HG03354 (cell line): ENCODE measurements around the gene TRIM67.
"Not testable (repeated sequence)": the region's sequence is repeated elsewhere in the genome, so short reads cannot be mapped to it uniquely, and the experiment has no call there.

Experiments
- ATAC-seq: cut with Tn5 transposase; IDR thresholded peaks from one replicate; pipeline ENCODE4 v1.9.1; 2021; ENCODE audit warnings: mild to moderate bottlenecking; ENCODE audit not compliant: unreplicated experiment, poor library complexity, severe bottlenecking

The TRIM67 gene

DNA sequence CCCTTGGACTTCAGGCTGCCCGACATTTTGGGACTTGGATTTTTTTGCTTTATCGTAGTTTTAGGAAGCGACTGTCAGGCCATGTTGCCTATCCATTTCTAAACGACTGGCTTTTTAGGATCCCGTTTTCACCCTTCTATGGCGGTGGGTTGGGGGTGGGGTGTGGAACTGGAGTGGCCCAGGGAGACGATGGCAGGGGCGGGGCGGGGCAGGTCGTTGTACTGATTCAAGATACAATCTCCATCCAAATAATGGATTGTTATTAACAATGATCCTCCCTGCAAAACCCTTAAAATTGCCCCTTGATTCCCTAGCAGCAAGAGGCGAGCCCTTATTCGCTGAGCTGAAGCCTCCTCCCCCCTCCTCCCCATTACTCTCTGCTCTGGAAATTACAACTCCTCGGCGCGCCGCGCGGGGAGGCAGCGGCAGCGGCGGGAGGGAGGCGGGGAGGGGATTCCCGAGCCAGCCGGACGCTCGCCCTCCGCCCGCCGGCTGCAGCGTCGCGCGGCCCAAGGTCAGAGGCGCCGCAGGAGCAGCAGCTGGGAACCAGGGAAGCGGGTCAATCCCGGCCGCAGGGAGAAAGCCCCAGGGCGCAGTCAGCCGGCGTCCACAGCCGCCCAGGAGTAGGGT, at the start of gene TRIM67:
Gene TRIM67, plus strand, starts transcription at position 392 of the 630 bp plus-strand sequence. CDS start 912 bp downstream, outside the sequence.
- no peak for ATAC-seq

DNA sequence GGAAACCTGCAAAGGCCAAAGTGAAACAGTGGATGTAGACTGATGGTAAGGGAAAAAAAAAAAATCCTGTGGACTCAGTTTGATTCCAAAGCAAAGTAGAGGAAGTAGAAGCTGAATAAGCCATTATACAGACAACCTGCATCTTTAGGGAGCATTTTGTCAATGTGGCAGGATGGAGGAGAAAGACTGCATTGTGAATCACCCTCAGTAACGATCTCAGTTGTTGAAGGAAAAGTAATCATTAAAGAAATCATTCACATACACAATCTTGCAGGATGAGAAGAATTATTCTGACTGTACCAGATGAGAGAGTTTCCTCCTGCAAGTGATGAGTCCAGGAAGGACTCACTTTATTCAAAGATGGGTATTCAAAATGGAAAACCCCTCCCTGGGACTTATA, 45.1 kb upstream of the TRIM67 start:
- no peak for ATAC-seq

DNA sequence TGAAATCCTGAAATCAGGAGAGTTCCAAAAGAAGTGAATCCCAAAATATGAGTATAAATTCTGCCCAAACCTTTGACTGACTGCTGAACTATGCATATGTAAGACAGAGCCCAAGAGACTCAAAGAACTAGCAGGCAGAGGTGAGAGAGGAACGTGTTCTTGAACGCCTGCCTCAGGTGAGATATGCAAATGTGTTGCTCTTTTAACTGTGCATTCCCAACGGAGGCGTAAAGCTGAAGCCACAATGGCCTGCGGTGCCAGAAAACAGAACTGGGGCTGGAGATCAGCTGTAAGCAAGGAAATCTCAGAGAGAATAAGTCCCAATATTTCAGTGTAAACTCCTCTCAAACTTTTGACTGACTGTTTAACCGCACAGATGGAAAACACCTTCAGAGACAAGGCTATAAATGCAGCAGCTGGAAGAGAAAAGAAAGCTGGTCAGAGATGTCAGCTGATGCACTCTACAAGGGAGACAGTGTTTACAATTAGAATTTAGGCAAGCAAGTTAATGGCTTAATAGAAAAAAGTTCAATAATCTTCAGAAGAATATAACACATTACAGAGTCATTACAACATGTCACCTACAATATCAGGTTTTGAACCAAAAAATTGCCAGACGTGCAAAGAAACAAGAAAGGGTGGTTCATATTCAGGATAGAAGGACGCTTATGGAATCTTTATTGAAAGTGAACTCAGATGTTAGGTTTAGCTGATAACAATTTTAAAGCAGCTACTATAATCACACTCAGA, 43.0 kb upstream of the TRIM67 start:
- no peak for ATAC-seq

DNA sequence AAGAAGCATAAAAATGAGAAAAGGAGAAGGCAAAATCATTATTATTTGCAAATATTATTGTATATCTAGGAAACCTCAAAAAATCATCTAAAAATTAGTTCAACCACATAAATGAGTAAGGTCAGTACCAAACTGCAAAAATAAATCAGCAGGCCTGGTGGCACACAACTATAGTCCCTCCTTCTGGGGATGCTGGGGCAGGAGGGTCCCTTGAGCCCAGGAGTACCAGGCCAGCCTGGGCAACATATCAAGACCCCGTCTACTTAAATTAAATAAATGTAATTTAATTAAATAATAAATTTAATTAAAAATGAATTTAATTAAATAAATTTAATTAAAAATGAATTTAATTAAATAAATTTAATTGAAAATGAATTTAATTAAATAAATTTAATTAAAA, 40.3 kb upstream of the TRIM67 start:
- ATAC-seq: no peak

DNA sequence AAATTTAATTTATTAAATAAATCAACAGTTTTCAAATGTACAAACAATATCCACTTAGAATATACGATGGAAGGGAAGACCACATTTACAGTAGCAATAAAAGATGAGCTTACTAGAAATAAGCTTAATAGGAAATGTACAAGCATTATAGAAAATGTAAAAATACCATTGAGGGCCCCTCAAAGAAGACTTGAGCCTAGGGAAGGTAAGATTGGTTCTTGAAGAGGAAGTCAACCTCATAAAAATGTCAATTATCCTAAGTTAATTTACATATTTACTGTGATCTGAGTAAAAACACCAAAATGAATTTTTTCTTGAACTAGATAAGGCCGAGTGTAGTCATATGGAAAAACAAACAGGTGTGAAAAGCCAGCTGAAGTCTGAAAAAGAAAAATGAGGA, 39.7 kb upstream of the TRIM67 start:
- no peak for ATAC-seq

DNA sequence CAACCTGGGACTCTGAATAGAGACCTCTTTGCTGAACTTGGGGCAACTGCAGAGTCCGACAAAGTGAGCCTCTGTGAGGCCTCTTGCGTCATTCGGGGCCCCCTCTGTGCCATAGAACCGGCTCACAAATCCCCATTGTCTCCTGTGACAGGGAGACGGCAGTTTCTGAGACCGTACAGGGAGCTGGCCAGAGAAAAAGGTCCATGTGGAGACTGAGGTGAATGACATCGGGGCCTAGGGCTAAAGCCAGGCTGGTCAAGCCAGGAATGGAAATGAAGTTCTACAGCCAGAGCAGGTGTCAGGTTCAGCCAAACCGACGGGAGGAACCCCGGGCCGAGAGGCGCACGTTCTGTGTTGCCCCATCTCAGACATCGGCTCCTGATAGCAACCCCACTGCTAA, 37.1 kb upstream of the TRIM67 start:
- ATAC-seq: no peak

DNA sequence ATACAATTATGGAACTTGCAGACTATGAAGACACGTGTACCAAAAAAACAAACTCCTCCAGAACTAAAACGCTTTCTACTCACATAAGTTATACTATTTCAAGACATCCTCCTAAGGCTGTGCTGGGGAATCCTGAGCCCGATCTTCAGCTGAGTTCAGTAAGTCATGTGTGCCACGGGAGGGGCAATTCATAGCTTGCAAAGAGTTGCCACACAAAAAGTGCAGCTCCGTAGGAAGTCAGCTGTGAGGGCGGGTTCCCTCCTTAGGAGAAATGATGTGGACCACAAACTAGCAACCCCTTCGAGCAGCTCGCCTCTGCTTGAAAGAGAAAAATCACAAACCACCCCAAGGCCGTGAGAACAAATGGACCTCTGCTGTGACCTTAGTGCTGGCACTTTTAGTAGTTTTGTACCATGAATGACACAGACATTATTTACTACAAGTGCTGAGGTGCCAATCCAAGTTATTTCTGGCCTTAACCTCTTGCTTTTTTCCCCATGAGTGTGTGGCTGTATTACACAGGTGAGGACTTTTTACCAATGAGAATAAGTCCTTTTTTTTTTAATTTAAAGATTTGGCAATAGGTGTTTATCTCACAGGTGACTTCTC, 35.8 kb upstream of the TRIM67 start:
- no peak for ATAC-seq

DNA sequence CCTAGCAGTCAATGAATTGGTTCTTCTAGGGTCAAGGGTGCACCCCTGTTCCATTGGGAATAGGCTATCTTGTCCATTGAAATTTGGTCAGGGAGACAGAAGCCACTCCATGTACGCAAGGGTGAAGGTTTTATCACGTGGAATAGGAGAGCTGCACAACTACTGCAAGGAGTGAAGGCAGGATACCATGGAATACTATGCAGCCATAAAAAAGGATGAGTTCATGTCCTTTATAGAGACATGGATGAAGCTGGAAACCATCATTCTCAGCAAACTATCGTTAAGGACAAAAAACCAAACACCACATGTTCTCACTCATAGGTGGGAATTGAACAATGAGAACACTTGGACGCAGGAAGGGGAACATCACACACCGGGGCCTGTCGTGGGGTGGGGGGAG, 34.8 kb upstream of the TRIM67 start:
- ATAC-seq: not testable (repeated sequence)

DNA sequence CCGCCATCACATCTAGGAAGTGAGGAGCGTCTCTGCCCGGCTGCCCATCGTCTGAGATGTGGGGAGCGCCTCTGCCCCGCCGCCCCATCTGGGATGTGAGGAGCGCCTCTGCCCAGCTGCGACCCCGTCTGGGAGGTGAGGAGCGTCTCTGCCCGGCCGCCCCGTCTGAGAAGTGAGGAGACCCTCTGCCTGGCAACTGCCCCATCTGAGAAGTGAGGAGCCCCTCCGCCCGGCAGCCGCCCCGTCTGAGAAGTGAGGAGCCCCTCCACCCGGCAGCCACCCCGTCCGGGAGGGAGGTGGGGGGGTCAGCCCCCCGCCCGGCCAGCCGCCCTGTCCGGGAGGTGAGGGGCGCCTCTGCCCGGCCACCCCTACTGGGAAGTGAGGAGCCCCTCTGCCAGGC, 33.4 kb upstream of the TRIM67 start:
- not testable (repeated sequence) for ATAC-seq

DNA sequence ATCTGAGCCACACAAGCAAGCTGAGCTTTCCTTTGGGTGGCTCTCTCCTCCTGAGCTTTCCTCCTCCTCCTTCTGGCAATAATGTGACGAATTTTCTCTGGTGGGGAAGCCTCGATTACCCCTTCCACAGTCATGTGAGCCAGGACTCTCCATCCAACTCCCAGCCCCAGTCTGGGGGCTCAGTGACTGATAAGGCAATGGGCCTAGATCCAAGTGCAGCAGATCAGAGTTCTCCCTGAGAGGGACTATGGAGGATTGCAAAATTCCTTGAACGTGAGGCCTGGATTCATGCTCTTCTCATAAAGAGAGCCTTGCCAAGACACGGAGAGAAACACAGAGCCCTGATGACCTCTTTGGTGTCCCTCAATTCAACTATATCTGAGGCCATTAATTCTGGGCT, 31.3 kb upstream of the TRIM67 start:
- ATAC-seq: no peak

DNA sequence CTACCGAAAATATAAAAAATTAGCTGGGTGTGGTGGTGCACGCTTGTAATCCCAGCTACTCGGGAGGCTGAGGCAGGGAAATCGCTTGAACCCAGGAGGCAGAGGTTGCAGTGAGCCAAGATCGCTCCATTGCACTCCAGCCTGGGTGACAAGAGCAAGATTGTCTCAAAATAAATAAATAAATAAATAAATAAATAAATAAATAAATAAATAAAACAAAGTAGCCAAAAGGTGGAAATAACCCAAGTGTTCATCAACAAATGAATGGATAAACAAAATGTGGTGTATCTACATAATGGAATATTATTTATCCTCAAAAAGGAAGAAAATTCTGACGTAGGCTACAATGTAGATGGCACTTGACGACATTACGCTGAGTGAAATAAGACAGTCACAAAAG, 29.3 kb upstream of the TRIM67 start:
- not testable (repeated sequence) for ATAC-seq

DNA sequence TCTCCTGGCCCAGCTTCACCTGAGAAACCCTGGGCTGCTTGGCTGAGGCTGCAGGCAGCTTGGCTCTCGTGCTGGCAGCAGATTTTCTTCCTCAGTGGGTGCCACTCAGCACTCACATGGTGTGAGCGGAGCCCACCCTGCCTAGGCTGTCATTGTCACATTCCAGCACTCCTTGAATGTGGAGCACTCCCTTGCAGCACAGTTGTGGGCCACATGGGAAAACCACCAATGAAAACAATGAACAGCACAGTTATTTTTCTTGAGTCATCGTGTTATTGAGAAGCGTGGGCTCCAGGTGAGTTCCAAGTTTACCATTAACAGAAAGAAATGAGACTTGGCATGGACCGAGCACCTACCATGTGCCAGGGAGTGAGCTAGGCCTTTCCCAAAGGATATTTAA, 27.2 kb upstream of the TRIM67 start:
- ATAC-seq: no peak

DNA sequence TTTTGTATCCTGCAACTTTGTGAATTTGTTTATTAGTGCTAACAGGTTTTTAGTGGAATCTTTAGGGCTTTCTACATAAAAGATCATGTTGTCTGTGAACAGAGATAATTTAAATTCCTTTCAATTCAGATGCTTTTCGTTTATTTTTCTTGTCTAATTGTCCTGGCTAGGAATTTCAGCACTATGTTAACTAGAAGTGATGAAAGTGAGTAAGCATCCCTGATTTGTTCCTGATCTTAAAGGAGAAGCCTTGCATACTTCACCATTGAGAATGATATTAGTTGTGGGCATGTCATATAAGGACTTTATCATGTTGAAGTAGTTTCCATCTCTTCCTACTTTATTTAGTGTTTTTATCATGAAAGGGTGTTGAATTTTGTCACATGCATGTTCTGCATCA, 23.6 kb upstream of the TRIM67 start:
- no peak for ATAC-seq

DNA sequence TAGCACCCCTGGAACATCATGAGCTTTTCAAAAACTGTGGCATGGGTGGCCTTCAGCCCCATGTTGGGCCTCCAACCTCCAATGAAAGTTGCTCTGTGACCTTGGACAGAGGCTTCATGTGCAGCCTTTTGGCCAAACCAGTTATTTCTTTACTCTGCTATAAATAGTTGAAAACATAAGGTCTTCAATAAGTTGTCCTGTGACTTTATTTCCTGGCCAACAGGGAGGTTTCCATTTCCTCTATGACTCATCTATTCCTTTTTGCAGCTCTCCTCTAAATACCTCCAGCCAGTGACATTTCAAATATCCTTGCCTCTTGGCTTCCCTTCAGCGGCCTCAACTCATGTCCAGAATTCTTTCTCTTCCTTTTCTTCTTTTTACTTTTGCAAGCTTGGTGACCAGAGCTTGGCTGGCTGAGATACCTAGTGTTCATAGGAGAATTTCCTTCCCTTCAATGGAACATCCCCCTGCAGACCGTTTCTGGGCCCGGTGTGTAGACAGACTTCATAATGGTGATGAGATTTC, 22.7 kb upstream of the TRIM67 start:
- ATAC-seq: no peak

DNA sequence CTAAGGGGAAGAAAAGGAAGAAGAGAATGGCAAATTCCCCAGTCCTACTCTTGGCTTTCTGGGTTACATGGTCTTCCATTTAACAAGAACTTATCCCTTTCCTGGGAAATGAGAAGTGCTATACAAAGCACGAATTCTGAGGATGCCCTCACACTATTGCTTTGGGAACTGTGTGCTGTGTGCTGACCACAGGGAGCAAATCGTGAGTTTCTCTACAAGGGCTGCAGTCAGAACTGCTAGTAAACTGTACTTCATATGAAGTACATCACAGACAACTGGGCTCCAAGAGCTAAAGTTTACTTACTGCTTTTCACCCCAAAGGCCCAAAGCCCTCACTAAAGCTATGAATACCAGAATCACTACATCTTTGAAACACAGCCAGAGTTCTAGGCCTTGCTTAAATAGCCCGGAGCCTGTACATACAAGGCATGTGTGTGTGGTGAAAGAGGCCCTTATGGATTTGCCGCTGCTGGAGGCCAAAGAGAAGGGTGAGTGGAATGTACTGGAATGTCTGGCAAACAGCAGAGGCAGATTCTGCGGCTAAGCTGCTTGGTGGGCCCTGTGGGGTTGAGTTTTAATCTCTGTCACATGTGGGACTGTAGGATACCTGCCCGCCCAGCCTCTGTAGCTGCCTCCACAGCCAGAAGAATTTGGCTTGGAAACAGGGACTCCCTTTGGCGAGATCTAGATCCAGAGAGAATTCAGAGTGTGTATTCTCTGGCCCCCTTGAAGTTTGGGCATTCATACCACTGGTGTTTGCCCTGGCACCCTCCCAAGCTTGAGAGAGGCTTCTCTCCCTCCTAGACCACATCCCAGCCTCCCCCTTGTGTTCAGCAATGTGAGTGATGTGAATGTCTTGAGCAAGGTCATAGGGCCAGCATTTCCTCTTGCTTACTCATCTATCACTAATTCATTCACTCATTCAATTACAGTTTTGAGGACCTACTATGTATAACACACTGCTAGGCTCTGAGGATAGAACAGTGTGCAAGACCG, 21.9 kb upstream of the TRIM67 start:
- no peak for ATAC-seq

DNA sequence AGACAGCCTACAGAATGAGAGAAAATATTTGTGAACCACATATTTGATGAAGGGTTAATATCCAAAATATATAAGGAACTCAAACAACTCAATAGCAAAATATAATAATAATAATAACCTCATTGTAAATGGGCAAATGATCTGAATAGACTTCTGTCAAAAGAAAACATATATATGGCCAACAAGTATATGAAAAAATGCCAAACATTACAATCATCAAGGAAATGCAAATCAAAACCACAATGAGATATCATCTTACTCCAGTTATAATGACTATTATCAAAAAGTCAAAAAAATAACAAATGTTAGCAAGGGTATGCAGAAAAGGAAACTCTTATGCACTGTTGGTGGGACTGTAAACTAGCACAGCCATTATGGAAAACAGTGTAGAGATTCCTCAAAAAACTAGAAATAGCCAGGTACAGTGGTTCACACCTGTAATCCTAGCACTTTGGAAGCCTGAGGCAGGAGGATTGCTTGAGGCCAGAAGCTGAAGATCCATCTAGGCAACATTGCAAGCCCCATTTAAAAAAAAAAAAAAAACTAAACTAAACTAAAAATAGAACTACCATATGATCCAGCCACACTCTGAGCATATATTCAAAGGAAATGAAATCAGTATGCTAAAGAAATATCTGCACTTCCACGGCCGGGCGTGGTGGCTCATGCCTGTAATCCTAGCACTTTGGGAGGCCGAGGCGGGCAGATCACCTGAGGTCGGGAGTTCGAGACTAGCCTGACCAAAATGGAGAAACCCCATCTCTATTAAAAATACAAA, 17.3 kb upstream of the TRIM67 start:
- ATAC-seq: no peak

DNA sequence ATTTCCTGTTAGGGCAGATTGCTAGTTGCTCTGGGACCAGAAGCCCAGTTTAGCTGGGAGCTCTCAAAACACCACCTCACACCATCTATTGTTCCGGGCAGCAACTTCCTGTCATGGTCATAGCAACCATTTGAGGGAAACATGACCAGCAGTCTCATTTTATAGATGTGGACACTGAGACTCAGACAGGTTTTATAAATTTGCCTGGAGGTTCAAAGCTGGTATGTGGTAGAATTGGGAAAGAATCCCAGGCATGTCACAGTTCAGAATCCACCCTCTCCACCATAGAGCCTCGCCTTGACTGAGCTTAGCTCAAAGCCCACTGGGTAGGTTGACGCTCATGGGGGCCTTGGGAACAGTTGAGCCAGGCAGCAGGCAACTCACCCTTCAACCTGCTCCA, 14.0 kb upstream of the TRIM67 start:
- no peak for ATAC-seq

DNA sequence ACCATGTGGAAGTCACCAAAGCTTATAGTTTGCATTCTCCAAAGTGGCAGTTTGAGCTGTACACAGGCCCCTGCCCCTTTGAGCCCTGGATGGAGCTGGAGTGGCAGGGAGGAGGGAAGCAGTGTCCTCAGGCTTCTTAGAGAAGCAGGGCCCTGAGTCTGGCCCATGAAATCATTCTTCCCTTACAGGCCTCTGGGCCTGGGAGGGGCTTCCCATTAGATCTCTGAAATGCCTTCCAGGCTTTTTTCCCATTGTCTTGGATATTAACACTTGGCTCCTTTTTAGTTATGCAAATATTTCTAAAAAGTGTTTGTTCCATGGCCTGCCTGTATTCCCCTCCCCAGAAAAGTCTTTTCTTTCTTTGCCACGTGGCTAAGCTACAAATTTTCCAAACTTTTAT, 10.0 kb upstream of the TRIM67 start:
- no peak for ATAC-seq

DNA sequence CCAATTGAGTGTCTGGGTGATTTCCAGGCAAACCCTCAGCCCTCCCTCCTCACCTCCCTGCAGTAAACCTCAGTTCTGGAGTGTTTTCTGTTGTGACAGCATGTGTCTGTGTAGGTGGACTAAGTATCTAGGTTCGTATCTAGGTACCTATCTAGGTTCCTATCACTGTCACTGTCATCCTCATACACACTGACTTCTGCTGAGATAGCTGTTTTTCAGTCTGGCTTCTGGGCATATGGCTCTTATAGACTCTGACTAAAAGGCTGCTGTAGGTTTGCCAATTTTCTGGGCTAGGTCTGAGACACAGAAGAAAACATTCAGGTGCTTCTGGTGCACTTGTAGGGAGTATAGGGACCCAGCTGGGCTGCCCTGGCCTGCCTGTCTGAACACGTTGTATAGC, 8.1 kb upstream of the TRIM67 start:
- no peak for ATAC-seq
